GM12865 (cell line): ENCODE measurements around the gene DCDC2.
"Not testable (repeated sequence)": the region's sequence is repeated elsewhere in the genome, so short reads cannot be mapped to it uniquely, and the experiment has no call there.

Source experiments
- DNase-seq: peaks from one replicate; pipeline ENCODE4 v3.0.0; 2010; ENCODE audit warnings: low read depth
- H3K4me3 ChIP-seq: 2 replicates; pipeline ENCODE4 v1.5.1; 2011; ENCODE audit warnings: mild to moderate bottlenecking, low read depth, low read length, control low read depth
- CTCF ChIP-seq: IDR thresholded peaks from 2 replicates; pipeline ENCODE4 v1.5.1; 2011; ENCODE audit warnings: low read length, control low read depth, low read depth, inconsistent platforms; ENCODE audit not compliant: insufficient read depth; ENCODE audit errors: missing control alignments

The DCDC2 gene

GRCh38 chr6:24387818-24388217, 30.0 kb upstream of the DCDC2 start:
- no peak for TF ChIP-seq CTCF
- DNase-seq, result no peak

GRCh38 chr6:24385536-24386269, 27.8 kb upstream of the DCDC2 start:
- TF ChIP-seq CTCF, result no peak
- H3K4me3 ChIP-seq, result no peak overlapping the region
- no peak for DNase-seq

More at GRCh38 chr6:24387818-24388217, 30.0 kb upstream of the DCDC2 start:
- H3K4me3 ChIP-seq, result no peak overlapping the region

GRCh38 chr6:24384369-24385130, 26.7 kb upstream of the DCDC2 start:
- DNase-seq, H3K4me3 ChIP-seq: not testable (repeated sequence)

GRCh38 chr6:24382891-24383494, 25.1 kb upstream of the DCDC2 start:
- not testable (repeated sequence) for H3K4me3 ChIP-seq, DNase-seq

GRCh38 chr6:24382220-24382540, 24.3 kb upstream of the DCDC2 start:
- DNase-seq, result no peak
- TF ChIP-seq CTCF, result no peak
- no peak overlapping the region for H3K4me3 ChIP-seq

GRCh38 chr6:24381476-24382219, 23.8 kb upstream of the DCDC2 start:
- H3K4me3 ChIP-seq, result no peak overlapping the region
- TF ChIP-seq CTCF, result no peak
- DNase-seq, result no peak

GRCh38 chr6:24378473-24379097, 20.7 kb upstream of the DCDC2 start:
- H3K4me3 ChIP-seq, result no peak overlapping the region
- peak; percentile 18 for DNase-seq
- no peak for TF ChIP-seq CTCF
